Measurements from ENCODE around the gene PLCH1. TPM values are rescaled to one million over a fixed set of nuclear protein-coding genes. Genes with fewer than 3 reads are reported as not detected.

PLCH1 gene
- total RNA-seq, 1 donor from 2014 or later, result 2.9 TPM

- H3K27me3 ChIP-seq (ENCODE audit: control insufficient read depth, insufficient read depth, low read length), result no peaks in the 10 kb centered on the region
- DNase-seq (ENCODE audit: low read depth), result no peak
- no peaks in the 10 kb centered on the region for H3K36me3 ChIP-seq (ENCODE audit: control insufficient read depth, insufficient read depth, low read length)
- H3K4me3 ChIP-seq (ENCODE audit: low read depth, low read length), result no peak overlapping the region
- TF ChIP-seq CTCF (IDR thresholded peaks at IDR 0.05; ENCODE audit: insufficient read depth, low read length, poor library complexity, severe bottlenecking), result no peak
Observed at GRCh38 chr3:155329513-155330048, 415.3 kb downstream of the PLCH1 start.

GRCh38 chr3:155327871-155328270, 417.0 kb downstream of the PLCH1 start:
- DNase-seq (ENCODE audit: low read depth), result no peak
- Histone ChIP-seq H3K27me3 (ENCODE audit: control insufficient read depth, insufficient read depth, low read length) (no peaks in the 10 kb centered on the region), H3K4me3 (ENCODE audit: low read depth, low read length) (no peak overlapping the region), H3K36me3 (ENCODE audit: control insufficient read depth, insufficient read depth, low read length) (no peaks in the 10 kb centered on the region)
- no peak for TF ChIP-seq CTCF (IDR thresholded peaks at IDR 0.05; ENCODE audit: insufficient read depth, low read length, poor library complexity, severe bottlenecking)

- TF ChIP-seq CTCF (IDR thresholded peaks at IDR 0.05; ENCODE audit: insufficient read depth, low read length, poor library complexity, severe bottlenecking), result no peak
- no peak for DNase-seq (ENCODE audit: low read depth)
- Histone ChIP-seq H3K4me3 (ENCODE audit: low read depth, low read length) (no peak overlapping the region), H3K36me3 (ENCODE audit: control insufficient read depth, insufficient read depth, low read length) (no peaks in the 10 kb centered on the region), H3K27me3 (ENCODE audit: control insufficient read depth, insufficient read depth, low read length) (no peaks in the 10 kb centered on the region)
Observed at GRCh38 chr3:155327430-155327829, 417.4 kb downstream of the PLCH1 start.

- no peaks in the 10 kb centered on the region for H3K27me3 ChIP-seq (ENCODE audit: control insufficient read depth, insufficient read depth, low read length)
- TF ChIP-seq CTCF (IDR thresholded peaks at IDR 0.05; ENCODE audit: insufficient read depth, low read length, poor library complexity, severe bottlenecking), result no peak
- H3K36me3 ChIP-seq (ENCODE audit: control insufficient read depth, insufficient read depth, low read length), result no peaks in the 10 kb centered on the region
- no peak for DNase-seq (ENCODE audit: low read depth)
- no peak overlapping the region for H3K4me3 ChIP-seq (ENCODE audit: low read depth, low read length)
Observed at GRCh38 chr3:155326901-155327300, 418.0 kb downstream of the PLCH1 start.

GRCh38 chr3:155326244-155326643, 418.6 kb downstream of the PLCH1 start:
- H3K4me3 ChIP-seq (ENCODE audit: low read depth, low read length), result no peak overlapping the region
- H3K27me3 ChIP-seq (ENCODE audit: control insufficient read depth, insufficient read depth, low read length), result no peaks in the 10 kb centered on the region
- no peaks in the 10 kb centered on the region for H3K36me3 ChIP-seq (ENCODE audit: control insufficient read depth, insufficient read depth, low read length)
- DNase-seq (ENCODE audit: low read depth), result no peak
- no peak for TF ChIP-seq CTCF (IDR thresholded peaks at IDR 0.05; ENCODE audit: insufficient read depth, low read length, poor library complexity, severe bottlenecking)

Other genes with a start within 250 kb of the PLCH1 start
- gene C3orf33, start 61.2 kb upstream of the PLCH1 start, total RNA-seq, result 2.5 and 3.9 TPM in 2 replicates
- gene SLC33A1, start 109.4 kb upstream of the PLCH1 start, total RNA-seq, result 53.6 and 58.1 TPM in 2 replicates
- gene GMPS, start 125.6 kb upstream of the PLCH1 start, total RNA-seq, result 33.7 and 41.7 TPM in 2 replicates